IMR-90 (cell line): ENCODE measurements around the gene YJEFN3. TPM values are rescaled to one million over a fixed set of nuclear protein-coding genes. Genes with fewer than 3 reads are reported as not detected.

Experiments used
- ATAC-seq: fragments of 200-7000 bp; cut with Tn5 transposase; 2 replicates; pipeline ENCODE4 v1.9.1; 2020; ENCODE audit warnings: low read depth, mild to moderate bottlenecking, moderate library complexity
- BruUV-seq: library from RNA; stranded (reverse); fragments of 400-500 nt; replicated peaks from 2 replicates; lab custom pipeline; 2021; lab: Mats Ljungman, UMichigan
- CTCF ChIA-PET: fragments of 300-600 bp; formaldehyde crosslinking; extraction: SDS; loops from one replicate; lab custom pipeline; 2021; ENCODE audit warnings: antibody characterized with exemption; lab: Yijun Ruan, JAX
- POLR2A ChIA-PET: fragments of 300-600 bp; sonication (Branson Sonifier 250); formaldehyde crosslinking; loops from one replicate; lab custom pipeline; 2022; ENCODE audit warnings: antibody characterized with exemption; ENCODE audit not compliant: unreplicated experiment; lab: Charles Lee
- DNase-seq: peaks from one replicate; pipeline ENCODE4 v3.0.0; 2013
- H2AFZ ChIP-seq: replicated peaks from 2 replicates; pipeline ENCODE3; 2013; ENCODE audit warnings: low read length, mild to moderate bottlenecking; ENCODE audit not compliant: poor library complexity
- H2AK5ac ChIP-seq: 2 replicates; pipeline ENCODE4 v1.6.1; 2013; ENCODE audit warnings: low read depth, low read length, inconsistent platforms
- H2AK9ac ChIP-seq: replicated peaks from 2 replicates; pipeline ENCODE3; 2013; ENCODE audit warnings: mild to moderate bottlenecking, low read depth, low read length, moderate library complexity; ENCODE audit not compliant: poor library complexity
- H2BK120ac ChIP-seq: 2 replicates; pipeline ENCODE4 v1.6.1; 2013; ENCODE audit warnings: low read depth, low read length, inconsistent platforms
- H2BK15ac ChIP-seq: 3 replicates; pipeline ENCODE4 v1.6.1; 2013; ENCODE audit warnings: low read depth, low read length, inconsistent platforms
- H2BK20ac ChIP-seq: 2 replicates; pipeline ENCODE4 v1.6.1; 2013; ENCODE audit warnings: low read depth, mild to moderate bottlenecking, inconsistent platforms, low read length, moderate library complexity
- H2BK5ac ChIP-seq: 2 replicates; pipeline ENCODE4 v1.6.1; 2013; ENCODE audit warnings: mild to moderate bottlenecking, low read depth, low read length, inconsistent platforms; ENCODE audit not compliant: poor library complexity, severe bottlenecking
- H3K14ac ChIP-seq: replicated peaks from 2 replicates; pipeline ENCODE4 v1.6.1; 2013; ENCODE audit warnings: low read depth, low read length, inconsistent platforms
- H3K18ac ChIP-seq: 2 replicates; pipeline ENCODE4 v1.6.1; 2013; ENCODE audit warnings: low read depth, low read length, control low read depth
- H3K23ac ChIP-seq: 2 replicates; pipeline ENCODE4 v1.6.1; 2013; ENCODE audit warnings: low read depth, low read length, inconsistent platforms
- H3K27ac ChIP-seq: 2 replicates; pipeline ENCODE4 v1.5.1; 2013; ENCODE audit warnings: mild to moderate bottlenecking, control low read depth, low read length; ENCODE audit not compliant: insufficient read depth
- H3K27me3 ChIP-seq: 2 replicates; pipeline ENCODE4 v1.6.1; 2013; ENCODE audit warnings: low read length; ENCODE audit not compliant: control insufficient read depth, insufficient read depth
- H3K36me3 ChIP-seq: 2 replicates; pipeline ENCODE4 v1.6.1; 2013; ENCODE audit warnings: low read length, mixed read lengths; ENCODE audit not compliant: control insufficient read depth, insufficient read depth
- H3K4ac ChIP-seq: 2 replicates; pipeline ENCODE4 v1.6.1; 2013; ENCODE audit warnings: low read depth, low read length, inconsistent platforms
- H3K4me1 ChIP-seq: 2 replicates; pipeline ENCODE4 v1.6.1; 2013; ENCODE audit warnings: low read length, mixed read lengths; ENCODE audit not compliant: control insufficient read depth, insufficient read depth
- H3K4me2 ChIP-seq: 2 replicates; pipeline ENCODE4 v1.6.1; 2013; ENCODE audit warnings: low read depth, mild to moderate bottlenecking, control low read depth, low read length, moderate library complexity
- H3K4me3 ChIP-seq: 2 replicates; pipeline ENCODE4 v1.5.1; 2013; ENCODE audit warnings: low read depth, mild to moderate bottlenecking, control low read depth, low read length, moderate library complexity; ENCODE audit not compliant: insufficient read depth
- H3K56ac ChIP-seq: 2 replicates; pipeline ENCODE4 v1.6.1; 2013; ENCODE audit warnings: low read length, inconsistent platforms; ENCODE audit not compliant: insufficient read depth; ENCODE audit errors: extremely low read depth
- H3K79me1 ChIP-seq, 2 experiments: 2 replicates each; pipeline ENCODE4 v1.6.1; 2013; ENCODE audit warnings: low read length in 2 of 2, inconsistent platforms in 1 of 2, low read depth in 1 of 2
- H3K9ac ChIP-seq: 2 replicates; pipeline ENCODE4 v1.6.1; 2013; ENCODE audit warnings: low read depth, low read length, control low read depth
- H3K9me1 ChIP-seq: 2 replicates; pipeline ENCODE4 v1.6.1; 2013; ENCODE audit warnings: low read length, inconsistent platforms; ENCODE audit not compliant: insufficient read depth
- H3K9me3 ChIP-seq: 2 replicates; pipeline ENCODE4 v1.6.1; 2013; ENCODE audit warnings: low read length; ENCODE audit not compliant: control insufficient read depth, insufficient read depth
- H4K20me1 ChIP-seq: 2 replicates; pipeline ENCODE4 v1.6.1; 2013; ENCODE audit warnings: low read length, inconsistent platforms; ENCODE audit not compliant: insufficient read depth
- H4K5ac ChIP-seq: 2 replicates; pipeline ENCODE4 v1.6.1; 2013; ENCODE audit warnings: mild to moderate bottlenecking, low read depth, low read length, control low read depth
- H4K8ac ChIP-seq, 2 experiments: 2 replicates each; pipeline ENCODE4 v1.6.1; 2013; ENCODE audit warnings: low read depth in 2 of 2, low read length in 2 of 2, control low read depth in 1 of 2, inconsistent platforms in 1 of 2
- H4K91ac ChIP-seq: 2 replicates; pipeline ENCODE4 v1.6.1; 2013; ENCODE audit warnings: low read depth, low read length, inconsistent platforms; ENCODE audit not compliant: insufficient read depth
- BHLHE40 ChIP-seq: fragments of 150-350 bp; IDR thresholded peaks from 2 replicates; pipeline ENCODE4 v1.6.1; 2016; ENCODE audit warnings: mild to moderate bottlenecking, low read depth, low read length
- FOS ChIP-seq: fragments of 150-350 bp; IDR thresholded peaks from 2 replicates; pipeline ENCODE4 v1.6.1; 2016; ENCODE audit warnings: low read depth, low read length
- MAZ ChIP-seq: IDR thresholded peaks from 2 replicates; pipeline ENCODE4 v1.6.1; 2012; ENCODE audit warnings: low read depth, mild to moderate bottlenecking, low read length, improper control_type of control experiment, moderate library complexity, borderline replicate concordance
- MXI1 ChIP-seq: IDR thresholded peaks from 2 replicates; pipeline ENCODE4 v1.6.1; 2012; ENCODE audit warnings: low read depth, mild to moderate bottlenecking, low read length, moderate library complexity, borderline replicate concordance
- POLR2A ChIP-seq: IDR thresholded peaks from 2 replicates; pipeline ENCODE4 v1.6.1; 2012; ENCODE audit warnings: mild to moderate bottlenecking, low read depth, low read length
- RCOR1 ChIP-seq: IDR thresholded peaks from 2 replicates; pipeline ENCODE4 v1.6.1; 2012; ENCODE audit warnings: mild to moderate bottlenecking, low read length, improper control_type of control experiment; ENCODE audit not compliant: insufficient replicate concordance
- RFX5 ChIP-seq: IDR thresholded peaks from 2 replicates; pipeline ENCODE4 v1.8.0; 2012; ENCODE audit warnings: low read depth, mild to moderate bottlenecking, low read length, moderate library complexity
- SMC3 ChIP-seq: fragments of 150-350 bp; IDR thresholded peaks from 2 replicates; pipeline ENCODE4 v1.6.1; 2016; ENCODE audit warnings: low read depth, mild to moderate bottlenecking, antibody characterized with exemption, low read length, moderate library complexity
- WGBS, 2 experiments: methylation state at CpG; one replicate each; pipeline versions ENCODE4 v1.1.5 to v1.1.7; 2013; ENCODE audit warnings: missing lambda C conversion rate in 2 of 2; ENCODE audit not compliant: insufficient read length in 1 of 2; ENCODE audit errors: extremely low coverage in 2 of 2; 5-methylcytosine and 5-hydroxymethylcytosine counted together
- dilution Hi-C: fragments of 300-500 bp; cut with HindIII; formaldehyde crosslinking; loops from one replicate; pipeline ENCODE4 v1.14.3; 2018; ENCODE audit warnings: low sequenced_read_pairs; ENCODE audit not compliant: unreplicated experiment
- in situ Hi-C: fragments of 300-500 bp; cut with MboI; formaldehyde crosslinking; loops from 3 replicates; pipeline ENCODE4 v1.14.3; 2019; ENCODE audit warnings: low sequenced_read_pairs, inconsistent platforms, mixed read lengths
- intact Hi-C: fragments of 100-400 bp; cut with micrococcal nuclease; formaldehyde crosslinking; loops from 2 replicates; pipeline ENCODE4 v1.10.0; 2022
- polyA plus RNA-seq, 3 experiments: library from polyadenylated mRNA; depleted of rRNA; stranded (reverse); fragments of >200 nt; gene quantifications; 2 replicates each; pipeline ENCODE4 v1.2.3, GENCODE V29; 2012; ENCODE audit warnings: low replicate concordance in 1 of 3
- total RNA-seq: library from RNA; depleted of rRNA; stranded (reverse); fragments of >200 nt; gene quantifications from 2 replicates; pipeline ENCODE4 v1.2.3, GENCODE V29; 2012

Gene YJEFN3
- total and polyA plus RNA-seq, 2 of the 4 experiments (the other 2 are of a cell fraction), result 0.72 to 4.0 TPM

- Histone ChIP-seq H3K56ac (no peak overlapping the region), H3K4me3 (no peak overlapping the region), H3K18ac (no peak overlapping the region), H3K27me3 (no peaks in the 10 kb centered on the region), H2AFZ (no peak overlapping the region), H4K8ac (no peak overlapping the region), H2AK9ac (no peak overlapping the region), H4K5ac (no peak overlapping the region), H3K23ac (no peak overlapping the region), H2AK5ac (no peak overlapping the region), H4K20me1 (no peaks in the 10 kb centered on the region), H3K9me3 (0 out of 2 replicates have a peak, but pooled peaks cover 3% of the 10 kb centered on the region), H2BK120ac (no peak overlapping the region), H3K27ac (no peak overlapping the region), H3K79me1 (peaks cover 10 to 38% of the 10 kb centered on the region in 2 experiments), H2BK15ac (no peak overlapping the region), H3K4me1 (peaks cover 5% of the 10 kb centered on the region; the same call in 1 of the 2 replicates), H3K9me1 (peaks cover 5% of the 10 kb centered on the region; the same call in 1 of the 2 replicates), H3K36me3 (no peaks in the 10 kb centered on the region), H3K4me2 (no peak overlapping the region), H3K14ac (no peak overlapping the region), H4K91ac (no peak overlapping the region), H2BK5ac (no peak overlapping the region), H2BK20ac (no peak overlapping the region), H3K9ac (no peak overlapping the region), H3K4ac (no peak overlapping the region)
- ATAC-seq (no peak), DNase-seq (no peak)
- in situ Hi-C loops, result no loop called here
- dilution Hi-C loops, result no loop called here
- ChIA-PET POLR2A (no interaction called here), CTCF (no interaction called here)
- no TSS peak for BruUV-seq
- TF ChIP-seq MAZ (no peak), RCOR1 (no peak), FOS (no peak), BHLHE40 (no peak), SMC3 (no peak), POLR2A (no peak), MXI1 (no peak), RFX5 (no peak)
- 96% methylated on average over 8 of the region's 17 CpGs; no CpG with 5 or more reads in 1 of the 2 experiments for WGBS, 2 experiments
- intact Hi-C loops, result no loop called here
These were observed 15.0 kb upstream of the YJEFN3 start for GRCh38 chr19:19513682-19514081.
